Activated CD4-positive, alpha-beta T cell treated with anti-CD3 and anti-CD28 coated beads, Interleukin-2, Interleukin-4, amounts not matched to agents 100 ng/mL and 50 ng/mL, durations not matched to agents 16 hours and 8 hours (primary cell): Measurements from ENCODE around the gene GNB1L.

Experiments
- DNase-seq: peaks from one replicate; pipeline ENCODE4 v3.0.0-alpha.2; 2020; ENCODE audit warnings: low spot score

Gene GNB1L

DNA sequence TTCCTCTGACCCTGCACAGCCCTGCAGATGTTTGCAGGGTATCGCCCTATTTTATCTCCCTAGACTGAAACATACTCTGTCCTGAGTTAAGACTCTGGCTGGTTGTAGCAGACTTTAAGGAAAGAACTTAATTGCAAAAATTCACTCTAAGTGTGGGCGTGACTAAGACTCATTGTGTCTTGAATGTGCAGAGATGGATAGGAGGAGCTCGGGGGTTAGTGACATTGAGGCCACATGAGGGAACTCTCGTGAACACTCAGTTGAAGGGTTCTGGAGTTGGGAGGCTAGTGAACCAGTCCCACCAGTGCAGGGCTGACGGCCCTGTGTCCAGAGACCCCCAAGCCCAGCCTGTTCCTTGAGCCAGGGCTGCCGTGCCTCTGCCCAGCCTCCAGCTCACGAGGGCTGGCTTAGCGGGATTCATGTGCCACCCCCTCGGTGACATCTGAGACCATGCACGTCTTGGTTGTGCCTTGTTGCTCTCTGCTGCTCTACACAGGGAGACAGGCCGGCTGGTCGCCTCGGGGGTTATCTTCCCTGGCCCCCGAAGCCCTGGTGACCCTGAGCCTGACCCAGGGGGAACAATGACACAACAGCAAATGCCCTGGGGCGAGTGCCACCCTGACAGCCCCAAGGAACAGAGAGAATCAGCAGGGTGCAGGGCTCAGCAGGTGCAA lies 105.5 kb downstream of the GNB1L start:
- DNase-seq = no peak

DNA sequence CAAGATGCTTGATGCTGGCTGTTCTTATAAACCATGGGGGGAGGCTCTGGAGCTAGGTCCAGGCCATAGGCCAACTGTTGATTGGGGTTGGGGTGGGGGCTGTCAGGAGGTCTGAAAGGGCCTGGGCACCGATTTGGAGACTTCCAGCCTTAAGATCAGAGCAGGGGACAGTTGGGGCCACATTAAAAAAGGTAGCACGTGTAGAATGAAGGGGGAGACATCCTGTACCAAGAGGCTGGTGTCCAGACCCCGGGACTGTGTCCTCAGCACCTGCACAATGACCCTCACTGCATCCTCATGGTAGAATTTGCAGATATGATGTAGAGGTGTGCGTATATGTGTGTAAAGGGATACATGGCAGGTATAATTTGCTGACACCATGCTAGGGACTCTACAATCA lies 106.5 kb downstream of the GNB1L start:
- DNase-seq = no peak

- DNase-seq = no peak
Measured at GRCh38 chr22:19747551-19747950, 107.1 kb downstream of the GNB1L start.

DNA sequence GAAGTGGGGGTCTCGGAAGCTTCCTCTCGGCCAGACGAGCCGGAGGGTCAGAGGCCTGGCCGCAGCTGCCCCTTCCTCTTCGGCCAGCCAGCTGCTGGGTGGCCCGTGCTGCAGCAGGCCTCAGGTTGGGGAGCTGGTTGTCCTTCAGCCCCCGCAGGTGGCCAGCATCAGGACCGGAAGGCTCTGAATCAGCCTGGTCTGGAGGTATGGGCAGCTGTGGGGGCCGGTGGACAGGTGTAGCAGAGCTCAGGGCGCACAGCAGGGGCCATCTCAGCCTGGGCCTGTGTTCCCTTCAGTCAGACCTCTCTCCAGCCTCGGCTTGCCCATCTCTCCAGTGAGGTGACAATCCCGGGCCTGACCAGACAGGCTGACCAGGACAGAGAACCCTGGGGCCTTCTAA lies 107.9 kb downstream of the GNB1L start:
- no peak for DNase-seq

- no peak for DNase-seq
Measured at GRCh38 chr22:19745155-19746101, 109.2 kb downstream of the GNB1L start.

DNA sequence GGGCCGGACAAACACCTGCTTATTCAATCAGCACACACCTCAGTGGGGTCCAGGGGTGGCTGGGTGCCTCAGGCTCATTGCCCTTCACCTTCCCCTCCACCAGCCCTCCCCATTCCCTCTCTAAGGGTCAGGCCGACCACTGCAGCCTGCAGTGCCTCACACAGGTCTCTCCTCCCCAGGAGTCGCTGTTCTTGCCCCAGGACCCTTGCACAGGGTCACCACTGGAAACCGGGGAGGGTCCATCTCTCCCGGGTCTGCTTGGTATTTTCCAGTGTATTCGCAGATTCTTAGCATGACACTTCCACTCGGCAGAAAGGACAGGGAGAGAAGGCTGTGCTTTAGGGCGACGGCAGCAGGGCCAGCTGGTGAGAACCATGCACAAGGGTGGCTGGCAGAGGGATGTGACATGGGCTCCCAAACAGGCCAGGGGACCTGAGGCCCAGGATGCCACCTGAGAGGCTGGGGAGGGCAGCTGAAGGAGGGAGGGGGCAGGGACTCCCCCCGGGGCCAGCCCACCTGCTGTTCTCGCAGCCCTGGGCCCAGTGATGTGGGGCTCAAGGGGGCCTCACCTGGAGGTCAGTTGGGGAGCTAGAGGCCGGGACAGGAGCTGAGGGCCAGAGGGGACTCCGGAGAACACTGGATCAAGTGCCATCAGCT lies 110.2 kb downstream of the GNB1L start:
- DNase-seq = no peak

DNA sequence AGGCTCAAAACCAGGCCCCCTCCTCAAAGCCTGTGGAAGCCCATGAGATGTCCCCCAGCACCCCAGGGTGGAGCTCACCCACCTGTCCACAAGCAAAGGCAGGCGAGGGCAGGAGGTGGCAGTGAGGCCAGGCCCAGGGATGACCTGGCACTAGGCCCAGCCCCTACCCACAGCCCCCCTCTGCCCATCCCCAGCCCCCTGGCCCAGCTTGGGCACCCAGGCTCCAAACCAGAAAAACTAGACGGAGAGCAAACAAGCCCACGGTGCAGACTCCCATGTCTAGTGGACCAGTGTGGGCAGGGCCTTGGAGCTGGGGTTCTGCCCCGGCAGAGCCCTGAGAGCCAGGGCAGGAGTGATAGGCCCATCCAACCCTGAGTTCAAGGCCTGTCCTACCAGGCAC lies 111.0 kb downstream of the GNB1L start:
- DNase-seq = no peak

DNA sequence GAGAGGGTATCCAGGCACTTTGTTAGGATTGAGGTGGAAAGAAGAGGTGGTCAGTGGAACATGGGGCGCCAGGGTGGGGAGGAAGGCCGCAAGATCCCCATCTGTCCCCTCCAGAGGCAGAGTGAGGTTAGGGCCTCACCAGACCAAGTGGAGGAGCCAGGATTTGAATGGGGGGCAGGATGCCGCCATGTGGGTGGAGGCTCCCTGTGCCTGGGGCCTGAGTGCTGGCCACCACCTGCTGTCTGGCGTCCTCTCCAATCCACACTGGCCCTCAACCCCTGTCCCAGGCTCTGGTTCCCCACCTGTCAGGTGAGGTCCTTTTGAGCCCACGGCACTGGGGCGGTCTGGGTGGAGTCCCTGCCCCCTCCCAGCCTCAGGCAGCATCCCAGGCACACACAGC lies 111.6 kb downstream of the GNB1L start:
- no peak for DNase-seq

- no peak for DNase-seq
Measured at GRCh38 chr22:19742160-19743066, 112.3 kb downstream of the GNB1L start.

DNA sequence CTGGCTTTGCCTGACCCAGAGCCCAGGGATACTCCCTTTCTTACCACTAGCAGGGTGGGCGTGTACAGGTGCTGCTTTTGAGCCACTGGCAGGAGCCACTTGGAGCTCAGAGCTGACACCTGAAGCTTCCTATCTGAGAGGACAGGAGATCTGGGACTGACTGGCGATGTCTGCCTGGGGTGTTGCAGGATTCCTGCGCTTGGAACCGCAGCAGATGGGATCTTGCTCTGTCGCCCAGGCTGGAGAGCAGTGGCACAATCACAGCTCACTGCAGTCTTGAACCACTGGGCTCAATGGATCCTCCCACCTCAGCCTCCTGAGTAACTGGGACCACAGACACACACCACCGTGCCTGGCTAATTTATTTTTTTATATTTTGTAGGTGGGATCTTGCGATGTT lies 113.6 kb downstream of the GNB1L start:
- DNase-seq = no peak

- DNase-seq = no peak
Measured at GRCh38 chr22:19740586-19740985, 114.1 kb downstream of the GNB1L start.

DNA sequence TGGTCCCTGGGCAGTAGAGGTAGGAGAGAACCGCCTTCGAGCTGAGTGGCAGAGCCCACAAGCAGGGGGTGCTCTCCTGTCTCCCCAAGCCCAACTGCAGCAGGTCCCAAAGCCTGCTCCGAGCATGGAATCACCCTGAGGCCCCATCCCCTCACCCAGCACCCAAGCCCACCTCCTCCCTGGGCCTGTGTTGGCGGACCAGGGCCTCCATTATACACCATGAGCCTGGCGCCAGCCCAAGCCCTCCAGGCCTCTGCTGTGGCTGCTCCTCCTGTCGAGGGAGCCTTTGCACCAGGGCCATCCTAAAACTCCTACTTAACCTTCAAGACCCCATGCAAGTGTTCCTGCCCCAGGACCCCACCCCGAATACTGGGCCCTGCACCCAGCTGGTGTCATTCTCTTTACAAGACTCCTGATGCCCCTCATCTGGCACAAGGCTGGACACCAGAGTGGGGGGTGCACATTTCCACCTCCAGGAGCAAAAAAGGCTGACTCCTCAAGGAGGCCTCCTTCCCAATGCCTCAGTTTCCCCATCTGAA lies 114.7 kb downstream of the GNB1L start:
- no peak for DNase-seq

GRCh38 chr22:19739448-19739895 lies 115.2 kb downstream of the GNB1L start:
- no peak for DNase-seq

DNA sequence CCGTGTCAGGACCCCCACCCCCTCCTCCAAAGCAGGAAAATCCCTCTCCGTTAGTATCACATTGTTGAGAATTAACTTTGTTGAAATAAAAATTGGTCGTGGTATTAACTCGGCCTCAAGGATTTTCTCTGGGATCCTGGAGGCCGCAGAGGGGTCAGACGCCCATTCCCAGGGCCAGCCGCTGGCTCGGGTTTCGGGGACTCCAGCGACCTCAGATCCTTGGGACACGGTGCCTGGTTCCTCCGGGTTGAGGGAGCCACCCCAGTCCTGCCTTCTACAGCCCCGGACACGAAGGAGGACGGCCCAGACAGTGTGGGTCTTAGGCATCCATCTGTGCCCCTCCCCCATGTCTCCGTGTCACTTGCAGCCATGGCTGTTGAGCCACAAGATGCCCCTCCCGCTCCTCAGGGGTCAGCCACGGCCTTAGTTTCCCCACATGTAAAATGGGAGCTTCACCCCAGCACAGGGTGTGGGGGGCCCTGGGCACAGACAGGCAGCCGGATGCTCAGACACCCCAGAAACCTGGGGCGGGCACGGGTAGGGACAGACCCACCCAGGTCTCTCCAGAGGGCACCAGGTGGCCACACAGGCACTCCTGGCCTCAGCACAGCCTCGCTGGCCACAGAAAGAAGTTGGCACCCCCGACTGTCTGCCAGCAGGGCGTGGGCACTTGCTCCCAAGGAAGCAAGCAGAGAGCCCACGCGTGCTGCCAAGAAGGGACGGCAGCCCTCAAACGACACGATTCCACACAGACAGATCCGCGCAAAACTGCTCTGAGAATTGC lies 115.8 kb downstream of the GNB1L start:
- DNase-seq = no peak

DNA sequence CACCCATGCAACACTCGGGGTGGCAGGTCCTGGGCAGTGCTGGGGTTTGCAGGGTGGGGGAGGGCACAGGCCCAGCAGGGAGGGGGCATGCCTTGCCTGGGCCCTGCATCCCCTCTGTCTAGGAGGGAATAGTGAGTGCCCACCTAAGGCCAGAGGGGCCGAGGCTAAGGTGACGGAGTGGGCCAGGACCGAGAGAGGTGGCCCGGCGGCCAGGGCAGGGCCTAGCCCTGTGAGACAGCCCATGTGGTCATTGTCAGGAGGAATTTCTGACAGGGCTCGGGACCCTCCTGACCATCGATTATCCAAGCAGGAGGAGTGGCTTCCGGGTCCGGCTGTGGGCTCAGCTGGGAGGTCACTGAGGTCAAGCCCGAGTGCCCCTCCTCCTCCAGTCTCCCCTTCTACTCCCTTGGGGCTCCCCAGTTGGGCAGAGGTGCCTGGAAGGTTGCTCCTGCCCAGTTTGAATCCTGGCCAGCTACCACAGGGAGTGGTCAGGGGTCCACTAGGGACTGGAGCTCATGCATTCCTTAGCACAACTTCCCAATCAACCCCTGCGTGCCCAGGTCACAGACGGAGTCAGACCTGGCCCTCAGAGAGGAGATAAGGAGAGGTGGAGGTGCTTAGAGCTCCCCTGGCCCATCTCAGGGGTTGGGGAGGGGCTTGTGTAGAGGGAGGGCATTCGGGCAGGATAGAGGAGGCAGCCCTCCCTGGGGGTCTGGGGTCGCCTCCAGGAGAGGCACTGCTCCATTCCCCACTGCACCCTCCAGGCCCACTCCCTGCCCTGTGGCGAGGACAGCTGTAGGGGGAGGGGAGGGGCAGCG lies 116.6 kb downstream of the GNB1L start:
- no peak for DNase-seq

- no peak for DNase-seq
Measured at GRCh38 chr22:19735665-19736510, 118.8 kb downstream of the GNB1L start.

DNA sequence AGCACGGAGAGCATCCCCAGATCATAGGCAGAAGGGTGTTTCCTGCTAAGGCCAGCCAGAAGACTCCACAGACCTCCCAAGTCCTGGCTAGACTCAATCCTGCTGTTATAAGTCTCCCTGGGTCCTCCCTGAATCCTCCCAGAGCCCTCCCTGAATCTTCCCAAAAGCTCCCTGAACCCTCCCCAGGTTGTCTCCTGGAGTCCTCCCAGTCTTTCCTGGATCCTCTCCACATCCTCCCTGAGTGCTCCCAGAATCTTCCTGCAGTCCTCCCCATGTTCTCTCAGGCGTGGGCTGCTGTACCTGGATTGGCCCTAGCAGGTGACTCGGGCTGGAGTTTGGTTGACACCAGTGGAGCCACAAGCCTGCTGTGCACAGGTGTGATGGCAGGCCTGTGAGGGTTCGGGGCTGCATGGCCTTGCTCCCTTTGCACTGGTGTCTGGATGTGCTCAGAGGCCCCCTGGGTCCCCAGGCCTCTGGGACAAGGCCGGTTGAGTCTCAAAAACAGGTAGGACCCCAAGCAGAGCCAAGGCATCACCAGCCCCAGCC lies 119.8 kb downstream of the GNB1L start:
- no peak for DNase-seq

DNA sequence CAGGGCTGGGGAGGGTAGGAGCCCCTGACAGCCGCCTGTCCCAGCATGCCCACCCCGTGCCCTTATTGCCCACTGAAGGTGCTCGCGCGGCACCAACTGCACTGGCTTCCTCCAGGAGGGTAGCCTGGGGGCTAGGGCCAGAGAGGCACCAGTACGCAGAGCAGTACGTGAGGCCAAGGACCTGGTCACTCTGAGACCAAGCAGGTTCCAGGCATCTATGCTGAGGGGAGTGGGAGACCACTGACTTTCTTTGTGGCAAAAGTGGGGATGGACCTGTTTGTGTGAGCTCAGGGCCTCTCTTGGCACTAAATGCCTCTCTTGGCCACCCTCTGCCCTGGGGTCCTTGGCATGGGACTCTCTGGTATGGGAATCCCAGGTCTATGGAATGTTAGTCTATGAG lies 120.5 kb downstream of the GNB1L start:
- DNase-seq = no peak

- no peak for DNase-seq
Measured at GRCh38 chr22:19733755-19734154, 120.9 kb downstream of the GNB1L start.
